HFFc6 (cell line): ENCODE measurements around the gene BST2. TPM values are rescaled to one million over a fixed set of nuclear protein-coding genes. Genes with fewer than 3 reads are reported as not detected.

Source experiments
- DNase-seq: peaks from one replicate; pipeline ENCODE4 v3.0.0-alpha.2; 2018
- H3K27ac Mint-ChIP-seq: 2 replicates; pipeline ENCODE4 v1.8.0; 2020; ENCODE audit warnings: mild to moderate bottlenecking, mixed read lengths
- H3K27me3 Mint-ChIP-seq: 2 replicates; pipeline ENCODE4 v1.8.0; 2021; ENCODE audit warnings: mild to moderate bottlenecking, moderate library complexity, mixed read lengths; ENCODE audit not compliant: insufficient read depth
- H3K36me3 Mint-ChIP-seq: 2 replicates; pipeline ENCODE4 v1.8.0; 2021; ENCODE audit warnings: low read depth, mixed read lengths
- H3K4me1 Mint-ChIP-seq: 2 replicates; pipeline ENCODE4 v1.8.0; 2020; ENCODE audit warnings: low read depth, mixed read lengths
- H3K4me3 Mint-ChIP-seq: 2 replicates; pipeline ENCODE4 v1.8.0; 2020; ENCODE audit warnings: mild to moderate bottlenecking, moderate library complexity, mixed read lengths
- H3K9me3 Mint-ChIP-seq: 2 replicates; pipeline ENCODE4 v1.8.0; 2020; ENCODE audit warnings: mild to moderate bottlenecking, mixed read lengths
- total RNA-seq, 6 experiments: library from RNA; stranded (reverse); fragmentation: NEBNext Ultra II Directional; extraction: Animal tissue kit (Norgen Biotek cat#: 25700); gene quantifications; 2 replicates in 1 of 6; 3 replicates in 5 of 6; pipeline ENCODE4 v1.2.3, GENCODE V29; 2021
- TF ChIP-seq, protein P1 (sequence below): fragments of 200-600 bp; sonication (generic); IDR thresholded peaks from 2 replicates; pipeline ENCODE4 v1.5.0; 2021; ENCODE audit warnings: antibody characterized with exemption, mild to moderate bottlenecking

Gene BST2
- total RNA-seq, 6 experiments from 2014 or later = 0.21 to 0.59 (median 0.34) TPM; not detected in 3

DNA sequence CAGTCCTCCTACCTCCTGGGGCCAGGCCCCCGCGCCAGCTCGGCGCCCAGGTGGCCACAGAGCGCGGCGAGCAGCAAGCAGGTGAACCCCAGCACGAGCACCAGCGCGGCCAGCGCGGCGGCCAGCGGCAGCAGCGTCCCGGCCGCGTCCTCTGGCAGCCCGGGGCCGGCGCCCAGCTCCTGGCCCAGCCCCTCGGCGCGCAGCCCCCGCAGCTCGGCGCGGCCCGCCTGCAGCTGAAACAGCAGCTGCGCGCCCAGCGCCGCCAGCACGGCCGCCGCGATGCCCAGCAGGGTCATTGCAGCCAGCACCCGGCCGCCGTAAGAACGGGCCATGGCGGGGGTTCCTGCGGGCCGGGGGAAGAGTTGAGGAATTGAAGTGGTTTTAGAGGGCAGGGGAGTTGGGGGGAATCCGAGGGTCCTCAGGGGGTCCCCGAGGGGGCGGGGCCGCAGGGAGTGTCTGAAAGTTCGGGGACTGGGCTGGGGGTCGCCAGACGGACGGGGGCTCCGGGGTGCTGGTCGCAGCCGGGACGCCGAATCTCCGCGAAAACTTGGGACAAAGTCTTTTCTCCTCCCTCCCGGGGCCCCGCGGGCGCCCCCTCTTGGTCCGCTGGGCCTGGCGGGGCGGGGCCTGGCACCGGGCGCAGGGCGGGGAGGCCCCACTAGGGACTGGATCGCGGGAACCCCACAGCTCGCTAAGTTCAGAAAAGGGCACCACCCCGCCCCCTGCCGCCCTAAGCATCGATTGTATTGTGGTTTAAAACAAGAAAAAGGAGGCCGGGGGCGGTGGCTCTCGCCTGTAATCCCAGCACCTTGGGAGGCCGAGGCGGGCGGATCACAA, 42.9 kb upstream of the BST2 start, which contains the start of gene TMEM221:
TMEM221 (minus strand) TSS at position 538 of the 837 bp plus-strand sequence; CDS start at position 332, 206 bp downstream.
- DNase-seq = no peak
- Mint-ChIP-seq H3K27ac (no peak within 1 kb of the TSS), H3K4me1 (no peaks in the 10 kb centered on the region), H3K36me3 (no peaks in the 10 kb centered on the region), H3K27me3 (peaks cover 16% of the 10 kb centered on the region), H3K4me3 (peak within 1 kb of the TSS; percentile 26; the same call in 1 of the 2 replicates), H3K9me3 (no peaks in the 10 kb centered on the region; the same call in 1 of the 2 replicates)
- TF ChIP-seq, protein P1, sequence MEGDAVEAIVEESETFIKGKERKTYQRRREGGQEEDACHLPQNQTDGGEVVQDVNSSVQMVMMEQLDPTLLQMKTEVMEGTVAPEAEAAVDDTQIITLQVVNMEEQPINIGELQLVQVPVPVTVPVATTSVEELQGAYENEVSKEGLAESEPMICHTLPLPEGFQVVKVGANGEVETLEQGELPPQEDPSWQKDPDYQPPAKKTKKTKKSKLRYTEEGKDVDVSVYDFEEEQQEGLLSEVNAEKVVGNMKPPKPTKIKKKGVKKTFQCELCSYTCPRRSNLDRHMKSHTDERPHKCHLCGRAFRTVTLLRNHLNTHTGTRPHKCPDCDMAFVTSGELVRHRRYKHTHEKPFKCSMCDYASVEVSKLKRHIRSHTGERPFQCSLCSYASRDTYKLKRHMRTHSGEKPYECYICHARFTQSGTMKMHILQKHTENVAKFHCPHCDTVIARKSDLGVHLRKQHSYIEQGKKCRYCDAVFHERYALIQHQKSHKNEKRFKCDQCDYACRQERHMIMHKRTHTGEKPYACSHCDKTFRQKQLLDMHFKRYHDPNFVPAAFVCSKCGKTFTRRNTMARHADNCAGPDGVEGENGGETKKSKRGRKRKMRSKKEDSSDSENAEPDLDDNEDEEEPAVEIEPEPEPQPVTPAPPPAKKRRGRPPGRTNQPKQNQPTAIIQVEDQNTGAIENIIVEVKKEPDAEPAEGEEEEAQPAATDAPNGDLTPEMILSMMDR = peak; percentile 77

DNA sequence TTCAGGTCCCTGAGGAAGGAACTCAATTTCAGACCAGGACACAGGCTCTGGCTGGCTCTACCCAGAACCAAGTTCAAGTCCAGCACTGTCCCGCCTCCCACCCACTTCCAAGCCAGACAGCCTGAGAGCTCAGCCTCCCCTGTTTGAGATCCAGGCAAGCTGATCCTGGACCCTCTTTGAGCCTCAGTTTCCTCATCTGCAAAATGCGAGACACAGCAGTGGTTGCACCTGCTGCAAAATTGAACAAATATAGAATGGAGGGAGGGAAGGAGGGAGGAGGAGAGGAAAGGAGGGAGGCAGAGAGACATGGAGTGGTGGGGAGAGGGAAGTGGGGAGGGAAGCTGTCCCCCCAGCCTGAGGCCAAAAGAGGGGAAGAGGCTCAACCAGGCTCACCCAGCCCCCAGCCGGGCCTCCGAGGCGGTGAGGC, 42.3 kb upstream of the BST2 start:
- Mint-ChIP-seq H3K27ac (no peak overlapping the region), H3K27me3 (peaks cover 15% of the 10 kb centered on the region), H3K4me1 (no peaks in the 10 kb centered on the region), H3K4me3 (no peak overlapping the region), H3K9me3 (no peaks in the 10 kb centered on the region), H3K36me3 (no peaks in the 10 kb centered on the region)
- DNase-seq = no peak
- TF ChIP-seq, protein P1 = no peak

DNA sequence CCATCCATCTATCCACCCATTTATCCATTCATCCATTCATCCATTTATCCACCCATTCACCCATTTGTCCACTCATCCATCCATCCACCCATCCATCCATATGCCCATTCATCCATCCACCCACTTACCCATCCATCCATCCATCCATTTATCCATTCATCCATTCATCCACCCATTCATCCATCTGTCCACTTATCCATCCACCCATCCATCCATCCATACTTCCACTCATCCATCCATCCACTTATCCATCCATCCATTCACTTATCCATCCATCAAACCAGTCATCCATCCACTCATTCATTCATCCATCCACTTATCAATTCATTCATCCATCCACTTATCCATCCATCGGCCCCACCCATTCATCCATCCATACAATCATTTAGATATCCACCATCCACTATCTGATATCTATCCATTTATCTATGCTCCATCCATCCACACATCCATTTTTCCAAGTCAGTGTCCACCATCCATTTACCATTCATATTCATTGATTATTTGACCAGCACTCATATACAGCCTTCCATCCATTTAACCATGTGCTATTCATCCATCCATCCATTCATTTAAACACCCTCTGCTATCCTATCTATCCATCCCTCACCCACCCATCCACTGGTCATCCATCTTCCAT, 40.2 kb upstream of the BST2 start:
- peaks cover 9% of the 10 kb centered on the region for H3K4me1 Mint-ChIP-seq
- H3K4me3 Mint-ChIP-seq = no peak overlapping the region
- peaks cover 6% of the 10 kb centered on the region for H3K9me3 Mint-ChIP-seq
- DNase-seq = no peak
- H3K27ac Mint-ChIP-seq = no peak overlapping the region
- TF ChIP-seq, protein P1 = no peak
- H3K36me3 Mint-ChIP-seq = no peaks in the 10 kb centered on the region
- peaks cover 11% of the 10 kb centered on the region for H3K27me3 Mint-ChIP-seq

DNA sequence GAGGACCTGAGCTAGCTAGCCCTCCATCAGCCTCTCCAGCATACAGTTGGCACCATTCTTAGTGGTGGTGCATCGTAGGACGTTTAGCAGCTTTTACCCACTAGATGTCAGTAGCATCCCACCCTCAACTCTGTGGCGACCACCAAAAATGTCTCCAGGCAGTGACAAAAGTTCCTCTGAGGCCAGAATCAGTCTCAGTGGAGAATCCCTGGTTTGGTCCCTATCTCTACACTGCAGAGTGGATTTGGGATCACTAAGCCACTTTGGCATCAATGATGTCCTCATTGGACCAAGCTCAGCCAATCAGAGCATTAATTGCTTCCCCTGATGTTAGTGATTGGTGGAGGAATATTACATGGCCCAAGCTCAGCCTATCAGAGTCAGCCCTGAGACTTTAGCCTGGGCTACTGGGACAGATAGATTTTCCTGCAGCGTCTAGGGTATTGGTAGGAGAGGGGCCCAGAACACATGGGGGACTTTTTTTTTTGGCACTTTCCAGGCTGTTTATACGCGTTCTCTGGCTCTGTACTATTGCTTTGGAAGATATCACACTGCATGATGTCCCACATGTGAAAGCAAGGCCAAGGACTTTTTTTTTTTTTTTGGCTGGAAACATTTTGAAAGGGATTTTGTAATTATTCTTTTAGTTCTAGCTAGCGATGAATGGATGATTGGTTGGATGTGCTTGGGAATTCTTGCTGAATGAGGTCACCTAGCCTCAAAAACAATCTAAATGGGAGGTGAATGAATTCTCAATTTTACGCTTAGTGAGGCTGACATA, 36.0 kb upstream of the BST2 start:
- Mint-ChIP-seq H3K9me3 (peaks cover 6% of the 10 kb centered on the region), H3K27me3 (no peaks in the 10 kb centered on the region; the same call in none of the 2 replicates), H3K27ac (no peak overlapping the region), H3K4me3 (no peak overlapping the region), H3K4me1 (peaks cover 9% of the 10 kb centered on the region), H3K36me3 (no peaks in the 10 kb centered on the region)
- TF ChIP-seq, protein P1 = peak; percentile 67
- DNase-seq = peak; percentile 9

DNA sequence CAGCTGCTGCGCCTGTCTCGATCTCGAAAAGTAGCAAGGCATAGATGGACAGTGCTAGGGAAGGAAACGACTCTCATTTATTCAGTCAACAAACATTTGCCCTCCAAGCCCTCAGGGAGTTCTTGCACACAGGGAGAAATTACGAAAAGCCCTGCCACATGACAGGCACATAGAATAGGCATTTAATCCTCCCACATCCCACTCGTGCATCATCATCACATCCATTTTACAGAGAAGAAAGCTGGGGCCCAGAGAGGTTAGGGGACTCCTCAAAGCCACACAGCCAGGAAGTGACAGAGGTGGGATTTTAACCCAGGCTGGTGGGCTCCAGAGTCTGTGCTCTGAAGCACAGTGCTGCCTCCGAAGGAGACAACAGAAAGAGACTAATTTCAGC, 31.4 kb upstream of the BST2 start:
- Mint-ChIP-seq H3K4me1 (peaks cover 7% of the 10 kb centered on the region), H3K27ac (no peak overlapping the region), H3K27me3 (no peaks in the 10 kb centered on the region; the same call in none of the 2 replicates), H3K9me3 (peaks cover 6% of the 10 kb centered on the region), H3K4me3 (no peak overlapping the region), H3K36me3 (no peaks in the 10 kb centered on the region)
- no peak for DNase-seq
- TF ChIP-seq, protein P1 = no peak
